ENCODE measurements around the gene OR13A1.

- TF ChIP-seq CTCF (conservative IDR thresholded peaks at IDR 0.05), result no peak
- no peak for TF ChIP-seq EZH2 (IDR thresholded peaks at IDR 0.05; ENCODE audit: low read depth)
Measured at GRCh38 chr10:45325116-45325515, 9.7 kb upstream of the OR13A1 start.

Data from PC-9 (cell line).